Measurements from ENCODE around the gene PRMT1.
"Not testable (repeated sequence)": the region's sequence is repeated elsewhere in the genome, so short reads cannot be mapped to it uniquely, and the experiment has no call there.

Gene PRMT1

DNA sequence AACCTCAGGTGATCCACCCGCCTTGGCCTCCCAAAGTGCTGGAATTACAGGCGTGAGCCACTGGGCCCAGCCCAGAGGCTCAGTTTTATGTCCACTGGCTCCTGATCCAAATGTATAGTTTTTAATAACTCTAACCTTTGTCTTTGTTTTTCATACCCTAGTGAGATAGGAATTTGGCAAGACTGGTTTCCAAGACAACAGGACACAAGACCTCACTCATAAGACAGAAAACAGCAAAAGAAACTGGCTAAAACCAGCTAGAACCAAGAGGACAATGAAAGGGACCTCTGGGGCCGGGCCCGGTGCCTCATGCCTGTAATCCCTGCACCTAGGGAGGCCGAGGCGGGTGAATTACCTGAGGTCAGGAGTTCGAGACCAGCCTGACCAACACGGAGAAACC, 41.4 kb downstream of the PRMT1 start:
- no peak overlapping the region for H3K4me3 ChIP-seq (ENCODE audit: low read depth, low read length)

DNA sequence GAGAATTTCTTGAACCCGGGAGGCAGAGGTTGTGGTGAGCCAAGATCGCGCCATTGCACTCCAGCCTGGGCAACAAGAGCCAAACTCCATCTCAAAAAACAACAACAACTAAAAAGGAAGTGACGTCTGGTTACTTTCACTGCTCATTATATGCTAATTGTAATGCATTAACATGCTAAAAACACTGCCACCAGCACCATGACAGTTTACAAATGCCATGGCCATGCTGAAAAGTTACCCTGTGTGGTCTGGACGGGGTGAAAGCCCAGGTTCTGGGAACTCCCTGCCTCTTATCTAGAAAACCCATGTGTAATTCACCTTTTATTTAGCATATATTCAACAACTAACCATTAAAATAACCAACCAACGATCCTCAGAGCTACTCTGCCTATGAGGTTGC, 41.9 kb downstream of the PRMT1 start:
- H3K4me3 ChIP-seq (ENCODE audit: low read depth, low read length): no peak overlapping the region

DNA sequence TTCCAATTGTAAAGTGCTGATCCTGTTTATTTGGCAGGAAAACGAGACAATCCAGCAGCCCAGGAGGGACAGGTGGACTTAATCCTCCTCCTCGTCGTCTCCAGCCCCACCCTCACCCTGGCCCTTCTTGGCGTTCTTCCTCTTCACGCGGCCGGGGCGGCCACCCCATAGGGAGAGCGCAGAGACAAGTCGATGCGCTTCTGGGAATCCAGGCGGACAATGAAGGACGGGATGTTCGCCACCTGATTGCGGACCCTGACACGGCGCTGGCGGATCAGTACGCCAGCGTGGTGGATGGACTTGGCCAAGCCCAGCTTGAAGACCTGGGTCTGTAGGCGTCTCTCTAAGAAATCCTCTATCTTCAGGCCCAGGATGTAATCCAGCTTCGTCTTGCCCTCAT, 42.3 kb downstream of the PRMT1 start:
- not testable (repeated sequence) for H3K4me3 ChIP-seq (ENCODE audit: low read depth, low read length)

DNA sequence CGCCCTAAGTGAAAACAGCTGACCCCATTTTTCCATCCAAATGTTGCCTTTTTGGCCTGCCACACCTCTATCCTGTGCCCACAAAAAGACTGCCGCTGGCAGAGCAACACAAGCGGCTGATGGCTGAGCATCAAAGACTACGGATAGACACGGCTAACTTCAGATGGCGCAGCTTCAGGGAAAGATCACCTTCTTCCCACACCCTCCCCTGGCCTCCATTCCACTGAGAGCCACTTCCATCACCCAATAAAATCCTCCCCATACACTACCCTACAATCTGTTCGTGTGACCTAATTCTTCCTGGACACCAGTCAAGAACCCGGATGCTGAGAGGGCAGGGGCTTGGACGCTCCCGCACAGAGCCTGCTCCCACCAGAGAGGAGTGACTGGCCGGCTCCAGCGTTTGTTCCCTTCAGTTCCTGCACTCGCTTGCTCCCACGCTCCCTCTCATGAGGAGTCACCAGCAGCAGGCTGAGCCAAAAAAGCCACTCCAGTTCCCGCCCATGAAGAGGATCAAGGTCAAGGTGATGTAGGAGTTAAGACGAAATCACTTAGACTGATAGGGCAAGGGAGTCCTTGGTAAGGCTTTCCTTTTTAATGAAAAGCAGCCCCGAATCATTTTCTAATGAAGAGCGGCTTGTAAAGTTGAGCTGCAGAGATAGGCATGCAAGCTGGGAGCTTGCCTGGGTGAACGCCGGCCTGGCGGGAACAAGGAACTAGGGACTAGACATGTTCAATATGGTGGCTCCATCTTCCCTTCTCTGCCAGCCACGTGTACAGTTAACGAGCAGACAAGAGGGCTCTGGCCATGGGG, 50.4 kb downstream of the PRMT1 start:
- H3K4me3 ChIP-seq (ENCODE audit: low read depth, low read length): no peak overlapping the region

DNA sequence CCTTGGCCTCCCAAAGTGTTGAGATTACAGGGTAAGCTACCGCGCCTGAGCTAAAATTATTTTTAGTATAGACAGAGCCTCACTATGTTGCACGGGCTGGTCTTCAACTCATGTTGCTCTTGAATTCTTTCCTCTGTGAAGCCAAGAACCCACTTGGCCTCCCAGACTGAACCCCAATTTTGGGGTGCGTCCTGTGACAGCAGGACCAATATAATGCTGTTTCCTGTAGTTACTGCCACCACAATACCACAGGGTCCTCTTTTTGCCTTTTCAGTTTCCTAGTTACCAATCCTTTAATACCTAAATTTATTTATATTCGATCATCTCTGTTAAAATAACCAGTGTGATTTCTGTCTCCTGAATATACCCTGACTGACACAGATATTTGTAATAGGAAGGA, 53.1 kb downstream of the PRMT1 start:
- no peak overlapping the region for H3K4me3 ChIP-seq (ENCODE audit: low read depth, low read length)

Measured in iPS-11a (cell line).